ENCODE measurements around the gene CREB1.

CREB1 gene

GRCh38 chr2:207616185-207616584, 86.4 kb downstream of the CREB1 start:
- Histone ChIP-seq H4K12ac (ENCODE audit: low read depth, low read length) (no peak overlapping the region), H3K4me3 (ENCODE audit: low read depth, low read length) (no peak overlapping the region), H3K9me3 (ENCODE audit: insufficient read depth, low read depth, low read length) (no peaks in the 10 kb centered on the region), H2BK12ac (ENCODE audit: low read length) (no peak overlapping the region), H3K4ac (ENCODE audit: low read depth, low read length) (no peak overlapping the region), H3K79me2 (ENCODE audit: control insufficient read depth, insufficient read depth, low read length, poor library complexity) (no peaks in the 10 kb centered on the region), H3K27me3 (ENCODE audit: insufficient read depth, low read length) (no peaks in the 10 kb centered on the region), H4K8ac (ENCODE audit: low read depth, low read length) (no peak overlapping the region), H3K27ac (ENCODE audit: low read depth, low read length) (no peak overlapping the region), H3K14ac (ENCODE audit: low read length) (no peak overlapping the region), H3K36me3 (ENCODE audit: control insufficient read depth in 1 of 2, insufficient read depth in 2 of 2, low read length in 2 of 2) (peaks cover 2 to 5% of the 10 kb centered on the region in 2 experiments), H3K79me1 (ENCODE audit: low read length) (peaks cover 1% of the 10 kb centered on the region), H3K4me2 (ENCODE audit: low read length) (no peak overlapping the region), H2BK5ac (ENCODE audit: low read depth, low read length, poor library complexity) (no peak overlapping the region), H3K4me1 (ENCODE audit: control insufficient read depth in 1 of 2, insufficient read depth in 2 of 2, low read length in 2 of 2) (peaks cover 2 to 5% of the 10 kb centered on the region in 2 experiments), H3K18ac (ENCODE audit: low read length) (no peak overlapping the region), H3K23ac (ENCODE audit: low read length) (no peak overlapping the region), H2AFZ (ENCODE audit: insufficient read depth, low read length, poor library complexity) (no peak overlapping the region), H2BK120ac (ENCODE audit: insufficient read depth, low read length, poor library complexity) (no peak overlapping the region), H3K9ac (ENCODE audit: low read length) (no peak overlapping the region), H4K91ac (ENCODE audit: low read depth, low read length) (no peak overlapping the region), H2AK5ac (ENCODE audit: low read length) (no peak overlapping the region)
- WGBS (ENCODE audit: extremely low coverage, insufficient coverage, insufficient read length), result no CpG with 5 or more reads among the region's 4 CpGs
- peak; percentile 66 to 68 for DNase-seq

- Histone ChIP-seq H2AK5ac (ENCODE audit: low read length) (no peak overlapping the region), H2BK5ac (ENCODE audit: low read depth, low read length, poor library complexity) (no peak overlapping the region), H2BK12ac (ENCODE audit: low read length) (no peak overlapping the region), H3K27ac (ENCODE audit: low read depth, low read length) (peak overlapping the region; percentile 43), H2AFZ (ENCODE audit: insufficient read depth, low read length, poor library complexity) (no peak overlapping the region), H3K79me2 (ENCODE audit: control insufficient read depth, insufficient read depth, low read length, poor library complexity) (no peaks in the 10 kb centered on the region), H3K9me3 (ENCODE audit: insufficient read depth, low read depth, low read length) (no peaks in the 10 kb centered on the region), H4K8ac (ENCODE audit: low read depth, low read length) (no peak overlapping the region), H3K27me3 (ENCODE audit: insufficient read depth, low read length) (no peaks in the 10 kb centered on the region), H3K23ac (ENCODE audit: low read length) (no peak overlapping the region), H3K79me1 (ENCODE audit: low read length) (peaks cover 1% of the 10 kb centered on the region), H3K4me2 (ENCODE audit: low read length) (no peak overlapping the region), H3K4ac (ENCODE audit: low read depth, low read length) (no peak overlapping the region), H4K91ac (ENCODE audit: low read depth, low read length) (no peak overlapping the region), H4K12ac (ENCODE audit: low read depth, low read length) (no peak overlapping the region), H3K4me1 (ENCODE audit: control insufficient read depth in 1 of 2, insufficient read depth in 2 of 2, low read length in 2 of 2) (peaks cover 2 to 5% of the 10 kb centered on the region in 2 experiments), H3K9ac (ENCODE audit: low read length) (no peak overlapping the region), H2BK120ac (ENCODE audit: insufficient read depth, low read length, poor library complexity) (no peak overlapping the region), H3K18ac (ENCODE audit: low read length) (no peak overlapping the region), H3K14ac (ENCODE audit: low read length) (no peak overlapping the region), H3K4me3 (ENCODE audit: low read depth, low read length) (no peak overlapping the region), H3K36me3 (ENCODE audit: control insufficient read depth in 1 of 2, insufficient read depth in 2 of 2, low read length in 2 of 2) (peaks cover 6 to 9% of the 10 kb centered on the region in 2 experiments)
- no CpG with 5 or more reads among the region's 6 CpGs for WGBS (ENCODE audit: extremely low coverage, insufficient coverage, insufficient read length)
- DNase-seq, result peak; percentile 66 to 76
Measured at GRCh38 chr2:207617011-207617671, 87.4 kb downstream of the CREB1 start.

GRCh38 chr2:207619764-207620203, 90.0 kb downstream of the CREB1 start:
- Histone ChIP-seq H3K36me3 (ENCODE audit: control insufficient read depth in 1 of 2, insufficient read depth in 2 of 2, low read length in 2 of 2) (peaks cover 8 to 12% of the 10 kb centered on the region in 2 experiments), H3K14ac (ENCODE audit: low read length) (no peak overlapping the region), H3K9me3 (ENCODE audit: insufficient read depth, low read depth, low read length) (no peaks in the 10 kb centered on the region), H3K23ac (ENCODE audit: low read length) (no peak overlapping the region), H3K27ac (ENCODE audit: low read depth, low read length) (no peak overlapping the region), H3K4me1 (ENCODE audit: control insufficient read depth in 1 of 2, insufficient read depth in 2 of 2, low read length in 2 of 2) (peaks cover 2 to 5% of the 10 kb centered on the region in 2 experiments), H4K12ac (ENCODE audit: low read depth, low read length) (no peak overlapping the region), H2AFZ (ENCODE audit: insufficient read depth, low read length, poor library complexity) (no peak overlapping the region), H2BK5ac (ENCODE audit: low read depth, low read length, poor library complexity) (no peak overlapping the region), H3K4me2 (ENCODE audit: low read length) (no peak overlapping the region), H2BK120ac (ENCODE audit: insufficient read depth, low read length, poor library complexity) (no peak overlapping the region), H3K79me1 (ENCODE audit: low read length) (peaks cover 5% of the 10 kb centered on the region), H3K79me2 (ENCODE audit: control insufficient read depth, insufficient read depth, low read length, poor library complexity) (peaks cover 3% of the 10 kb centered on the region), H3K27me3 (ENCODE audit: insufficient read depth, low read length) (no peaks in the 10 kb centered on the region), H3K4ac (ENCODE audit: low read depth, low read length) (no peak overlapping the region), H3K9ac (ENCODE audit: low read length) (no peak overlapping the region), H4K8ac (ENCODE audit: low read depth, low read length) (no peak overlapping the region), H2AK5ac (ENCODE audit: low read length) (no peak overlapping the region), H3K18ac (ENCODE audit: low read length) (no peak overlapping the region), H2BK12ac (ENCODE audit: low read length) (no peak overlapping the region), H3K4me3 (ENCODE audit: low read depth, low read length) (no peak overlapping the region), H4K91ac (ENCODE audit: low read depth, low read length) (no peak overlapping the region)
- no CpG with 5 or more reads among the region's 4 CpGs for WGBS (ENCODE audit: extremely low coverage, insufficient coverage, insufficient read length)
- no peak for DNase-seq

- H3K4me1 ChIP-seq (ENCODE audit: control insufficient read depth in 1 of 2, insufficient read depth in 2 of 2, low read length in 2 of 2), result peaks cover 2 to 5% of the 10 kb centered on the region in 2 experiments
- H3K23ac ChIP-seq (ENCODE audit: low read length), result no peak overlapping the region
- H3K18ac ChIP-seq (ENCODE audit: low read length), result no peak overlapping the region
- no peak overlapping the region for H4K91ac ChIP-seq (ENCODE audit: low read depth, low read length)
- WGBS (ENCODE audit: extremely low coverage, insufficient coverage, insufficient read length), result no CpG with 5 or more reads among the region's 10 CpGs
- no peak overlapping the region for H4K8ac ChIP-seq (ENCODE audit: low read depth, low read length)
- no peak for DNase-seq
- H3K4me2 ChIP-seq (ENCODE audit: low read length), result no peak overlapping the region
- H3K4ac ChIP-seq (ENCODE audit: low read depth, low read length), result no peak overlapping the region
- H3K79me1 ChIP-seq (ENCODE audit: low read length), result peaks cover 16% of the 10 kb centered on the region
- no peak overlapping the region for H3K9ac ChIP-seq (ENCODE audit: low read length)
- no peak overlapping the region for H3K27ac ChIP-seq (ENCODE audit: low read depth, low read length)
- H2AK5ac ChIP-seq (ENCODE audit: low read length), result no peak overlapping the region
- H2BK5ac ChIP-seq (ENCODE audit: low read depth, low read length, poor library complexity), result no peak overlapping the region
- H4K12ac ChIP-seq (ENCODE audit: low read depth, low read length), result no peak overlapping the region
- no peaks in the 10 kb centered on the region for H3K27me3 ChIP-seq (ENCODE audit: insufficient read depth, low read length)
- no peak overlapping the region for H2BK120ac ChIP-seq (ENCODE audit: insufficient read depth, low read length, poor library complexity)
- no peak overlapping the region for H2BK12ac ChIP-seq (ENCODE audit: low read length)
- H3K9me3 ChIP-seq (ENCODE audit: insufficient read depth, low read depth, low read length), result no peaks in the 10 kb centered on the region
- no peak overlapping the region for H3K4me3 ChIP-seq (ENCODE audit: low read depth, low read length)
- H3K14ac ChIP-seq (ENCODE audit: low read length), result no peak overlapping the region
- H2AFZ ChIP-seq (ENCODE audit: insufficient read depth, low read length, poor library complexity), result no peak overlapping the region
- H3K36me3 ChIP-seq (ENCODE audit: control insufficient read depth in 1 of 2, insufficient read depth in 2 of 2, low read length in 2 of 2), result peaks cover 5 to 12% of the 10 kb centered on the region in 2 experiments
- peaks cover 8% of the 10 kb centered on the region for H3K79me2 ChIP-seq (ENCODE audit: control insufficient read depth, insufficient read depth, low read length, poor library complexity)
Measured at GRCh38 chr2:207621501-207622039, 91.8 kb downstream of the CREB1 start.
